H1 (cell line): Measurements from ENCODE around the gene ATG5. TPM values are rescaled to one million over a fixed set of nuclear protein-coding genes. Genes with fewer than 3 reads are reported as not detected.

ENCODE experiments used
- CTCF ChIA-PET: fragments of 300-600 bp; sonication (Branson Sonifier 250); formaldehyde crosslinking; loops from one replicate; lab custom pipeline; 2021; ENCODE audit not compliant: partially characterized antibody; lab: Charles Lee
- POLR2A ChIA-PET: fragments of 300-600 bp; sonication (Branson Sonifier 250); formaldehyde crosslinking; loops from one replicate; lab custom pipeline; 2021; ENCODE audit warnings: inconsistent platforms; ENCODE audit not compliant: partially characterized antibody; lab: Charles Lee
- DNase-seq, 2 experiments: peaks; one replicate each; pipeline versions ENCODE4 v3.0.0 to v3.0.0-alpha.2; 2010 to 2022; ENCODE audit warnings: low spot score in 2 of 2, low read depth in 1 of 2, mixed read lengths in 1 of 2
- FAIRE-seq: peaks from 2 replicates; lab custom pipeline; 2011; peaks lifted over from hg19 to GRCh38; lab: Jason Lieb, UNC
- H2AFZ ChIP-seq: 2 replicates; pipeline ENCODE4 v1.8.1; 2012; ENCODE audit warnings: low read length, inconsistent platforms
- H2AK5ac ChIP-seq: 2 replicates; pipeline ENCODE4 v1.6.1; 2013; ENCODE audit warnings: low read depth, low read length
- H2BK120ac ChIP-seq: replicated peaks from 2 replicates; pipeline ENCODE3; 2013; ENCODE audit warnings: low read depth, low read length, inconsistent platforms
- H2BK12ac ChIP-seq: 2 replicates; pipeline ENCODE4 v1.6.1; 2013; ENCODE audit warnings: low read depth, low read length
- H2BK15ac ChIP-seq: 2 replicates; pipeline ENCODE4 v1.6.1; 2013; ENCODE audit warnings: low read length
- H2BK20ac ChIP-seq: 2 replicates; pipeline ENCODE4 v1.6.1; 2013; ENCODE audit warnings: low read length
- H2BK5ac ChIP-seq: 2 replicates; pipeline ENCODE4 v1.6.1; 2013; ENCODE audit warnings: low read depth, low read length
- H3K14ac ChIP-seq: 2 replicates; pipeline ENCODE4 v1.6.1; 2013; ENCODE audit warnings: inconsistent platforms; ENCODE audit not compliant: insufficient read length
- H3K18ac ChIP-seq: 2 replicates; pipeline ENCODE4 v1.6.1; 2013; ENCODE audit warnings: low read length; ENCODE audit errors: extremely low read depth
- H3K23ac ChIP-seq: 2 replicates; pipeline ENCODE4 v1.6.1; 2013; ENCODE audit warnings: inconsistent platforms; ENCODE audit not compliant: insufficient read length
- H3K23me2 ChIP-seq: 2 replicates; pipeline ENCODE4 v1.6.1; 2013; ENCODE audit warnings: low read depth, low read length
- H3K27ac ChIP-seq: 2 replicates; pipeline ENCODE4 v1.6.1; 2011; ENCODE audit warnings: low read depth, low read length, inconsistent platforms
- H3K27me3 ChIP-seq, 4 experiments: replicated peaks in 1 of 4; 1 replicate in 1 of 4; 2 replicates in 3 of 4; pipeline versions ENCODE4 v1.6.1 to v1.8.1; 2011 to 2013; ENCODE audit warnings: low read length in 3 of 4, mild to moderate bottlenecking in 3 of 4, inconsistent platforms in 2 of 4, mixed read lengths in 2 of 4, moderate library complexity in 1 of 4; ENCODE audit not compliant: control insufficient read depth in 3 of 4, insufficient read depth in 3 of 4; ENCODE audit errors: extremely low read depth in 1 of 4
- H3K36me3 ChIP-seq, 4 experiments: 2 replicates each; pipeline versions ENCODE4 v1.6.1 to v1.8.1; 2011 to 2013; ENCODE audit warnings: mild to moderate bottlenecking in 4 of 4, low read length in 3 of 4, moderate library complexity in 2 of 4, control low read depth in 1 of 4, inconsistent platforms in 1 of 4; ENCODE audit not compliant: insufficient read depth in 4 of 4, control insufficient read depth in 2 of 4
- H3K4ac ChIP-seq: replicated peaks from 2 replicates; pipeline ENCODE3; 2013; ENCODE audit warnings: low read length, low read depth, mixed read lengths, inconsistent platforms; ENCODE audit not compliant: insufficient read length
- H3K4me1 ChIP-seq, 4 experiments: replicated peaks in 1 of 4; 1 replicate in 1 of 4; 2 replicates in 3 of 4; pipeline versions ENCODE4 v1.6.1 to v1.8.1; 2011 to 2013; ENCODE audit warnings: low read length in 3 of 4, inconsistent platforms in 2 of 4, mixed read lengths in 1 of 4; ENCODE audit not compliant: insufficient read depth in 4 of 4, control insufficient read depth in 3 of 4
- H3K4me2 ChIP-seq, 2 experiments: 2 replicates each; pipeline versions ENCODE4 v1.6.1 to v1.8.1; 2011 to 2013; ENCODE audit warnings: low read depth in 2 of 2, low read length in 2 of 2, control low read depth in 1 of 2, inconsistent platforms in 1 of 2, mild to moderate bottlenecking in 1 of 2; ENCODE audit not compliant: insufficient read depth in 1 of 2
- H3K4me3 ChIP-seq, 4 experiments: fragments of 200-600, 300-600 bp in 1 of 4; sonication (generic), shearing (Covaris generic), sonication (Bioruptor Twin) in 1 of 4; 2 replicates each; pipeline versions ENCODE4 v1.5.1 to v1.8.1; 2011 to 2016; ENCODE audit warnings: low read length in 4 of 4, low read depth in 3 of 4, control low read depth in 2 of 4, inconsistent platforms in 2 of 4, mild to moderate bottlenecking in 2 of 4, mixed read lengths in 1 of 4, moderate library complexity in 1 of 4; ENCODE audit not compliant: insufficient read depth in 2 of 4; ENCODE audit errors: extremely low read depth in 1 of 4
- H3K56ac ChIP-seq: replicated peaks from 2 replicates; pipeline ENCODE3; 2013; ENCODE audit warnings: low read depth, mild to moderate bottlenecking, mixed read lengths, low read length, inconsistent platforms; ENCODE audit not compliant: insufficient read length
- H3K79me1 ChIP-seq: 2 replicates; pipeline ENCODE4 v1.6.1; 2013; ENCODE audit warnings: low read depth, low read length, control low read depth
- H3K79me2 ChIP-seq, 2 experiments: 2 replicates each; pipeline versions ENCODE4 v1.6.1 to v1.8.1; 2012 to 2013; ENCODE audit warnings: low read length in 2 of 2, mild to moderate bottlenecking in 2 of 2, inconsistent platforms in 1 of 2; ENCODE audit not compliant: insufficient read depth in 2 of 2, control insufficient read depth in 1 of 2
- H3K9ac ChIP-seq, 4 experiments: replicated peaks in 1 of 4; 1 replicate in 1 of 4; 2 replicates in 3 of 4; pipeline versions ENCODE4 v1.6.1 to v1.8.1; 2011 to 2013; ENCODE audit warnings: low read depth in 3 of 4, low read length in 3 of 4, control low read depth in 2 of 4, mild to moderate bottlenecking in 2 of 4, moderate library complexity in 2 of 4, inconsistent platforms in 1 of 4; ENCODE audit errors: extremely low read depth in 1 of 4
- H3K9me3 ChIP-seq, 2 experiments: 2 replicates each; pipeline versions ENCODE4 v1.6.1 to v1.8.1; 2012 to 2013; ENCODE audit warnings: mild to moderate bottlenecking in 2 of 2, moderate library complexity in 2 of 2, control low read depth in 1 of 2, inconsistent platforms in 1 of 2, low read depth in 1 of 2, low read length in 1 of 2, mixed read lengths in 1 of 2; ENCODE audit not compliant: insufficient read depth in 2 of 2
- H4K20me1 ChIP-seq, 2 experiments: replicated peaks in 1 of 2; 2 replicates each; pipeline versions ENCODE3 to v1.8.1; 2011 to 2013; ENCODE audit warnings: inconsistent platforms in 2 of 2, low read length in 2 of 2, mild to moderate bottlenecking in 1 of 2; ENCODE audit not compliant: insufficient read depth in 2 of 2, control insufficient read depth in 1 of 2
- H4K5ac ChIP-seq: 2 replicates; pipeline ENCODE4 v1.6.1; 2013; ENCODE audit warnings: low read length, low read depth, mixed read lengths, inconsistent platforms; ENCODE audit not compliant: insufficient read length
- H4K8ac ChIP-seq: 2 replicates; pipeline ENCODE4 v1.8.0; 2013; ENCODE audit warnings: mild to moderate bottlenecking, moderate library complexity, low read length, inconsistent platforms; ENCODE audit not compliant: insufficient read depth; ENCODE audit errors: extremely low read depth
- H4K91ac ChIP-seq: replicated peaks from 2 replicates; pipeline ENCODE3; 2013; ENCODE audit warnings: low read length, mixed read lengths, inconsistent platforms; ENCODE audit not compliant: insufficient read length
- GTF2F1 ChIP-seq: IDR thresholded peaks from 2 replicates; pipeline ENCODE4 v1.6.1; 2012; ENCODE audit warnings: low read depth, low read length, improper control_type of control experiment, borderline replicate concordance
- SIRT6 ChIP-seq: IDR thresholded peaks from one replicate; pipeline ENCODE4 v1.7.1; 2012; ENCODE audit warnings: low read length, inconsistent platforms
- SUZ12 ChIP-seq: fragments of 200-600 bp; sonication (generic); IDR thresholded peaks from 2 replicates; pipeline ENCODE4 v1.6.1; 2012; ENCODE audit warnings: mild to moderate bottlenecking, inconsistent platforms, low read length, moderate library complexity, mixed read lengths
- WGBS, 2 experiments: shearing (Covaris generic) in 1 of 2; methylation state at CpG; one replicate each; pipeline versions ENCODE4 v1.1.6 to v1.1.7; 2013 to 2015; ENCODE audit warnings: low lambda C conversion rate in 2 of 2, mixed read lengths in 2 of 2, inconsistent platforms in 1 of 2, low coverage in 1 of 2, missing lambda C conversion rate in 1 of 2; ENCODE audit not compliant: insufficient replicate concordance in 2 of 2, insufficient coverage in 1 of 2, insufficient read length in 1 of 2; ENCODE audit errors: extremely low coverage in 1 of 2, missing lambda C conversion rate in 1 of 2; 5-methylcytosine and 5-hydroxymethylcytosine counted together
- polyA plus RNA-seq, 7 experiments: library from polyadenylated mRNA; depleted of rRNA in 3 of 7; stranded (reverse) in 5 of 7; unstranded in 2 of 7; fragments of >200 nt in 5 of 7; fragments of 200-250 nt in 2 of 7; gene quantifications; 1 replicate in 5 of 7; 2 replicates in 1 of 7; 4 replicates in 1 of 7; pipeline versions ENCODE4 v1.2.1 to v1.2.3, GENCODE V29; 2011 to 2013; ENCODE audit warnings: missing spikeins in 2 of 7, mixed read lengths in 2 of 7
- total RNA-seq: library from RNA; stranded (reverse); fragmentation: NEBNext Ultra II Directional; extraction: Animal tissue kit (Norgen Biotek cat#: 25700); gene quantifications from 2 replicates; pipeline ENCODE4 v1.2.1, GENCODE V29; 2021

The ATG5 gene
- total and polyA plus RNA-seq, 2 of the 8 experiments (the other 6 are each of a cell fraction or from before 2014, with no cell fraction given), result 18.2 to 39.0 TPM

DNA sequence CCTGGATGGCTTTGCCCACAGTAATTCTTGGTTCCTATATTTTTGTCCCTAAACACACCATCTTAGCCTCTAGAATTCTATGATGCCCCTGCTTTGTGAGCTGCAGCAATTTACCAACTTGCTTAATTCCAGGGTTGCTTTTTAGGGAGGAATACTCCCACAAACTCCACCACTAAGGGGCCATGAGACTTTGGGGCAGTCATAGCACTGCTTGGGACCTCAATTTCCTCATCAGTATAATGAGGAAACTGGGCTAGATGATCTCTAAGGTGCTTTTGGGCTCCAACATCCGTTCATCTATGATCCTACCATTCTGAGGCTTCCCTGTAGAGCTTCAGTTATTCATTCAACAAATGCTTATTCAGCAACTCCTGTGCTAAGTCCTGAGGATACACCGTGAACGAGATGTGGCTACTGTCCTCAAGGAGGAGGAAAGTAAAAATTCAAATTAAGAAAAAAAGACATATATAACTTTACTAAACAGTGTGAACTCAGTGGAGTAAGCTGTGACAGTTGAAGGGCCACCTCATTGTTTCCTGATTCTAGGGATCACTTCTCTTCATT, 164.2 kb downstream of the ATG5 start:
- Histone ChIP-seq H3K4me2 (no peak overlapping the region), H3K9me3 (no peaks in the 10 kb centered on the region), H3K23me2 (no peaks in the 10 kb centered on the region), H3K23ac (no peak overlapping the region), H3K27ac (no peak overlapping the region), H3K4me3 (no peak overlapping the region), H4K5ac (no peak overlapping the region), H2BK120ac (no peak overlapping the region), H3K79me2 (no peaks in the 10 kb centered on the region), H4K91ac (no peak overlapping the region), H2BK20ac (no peak overlapping the region), H2BK5ac (no peak overlapping the region), H3K18ac (no peak overlapping the region), H3K4ac (no peak overlapping the region), H4K8ac (no peak overlapping the region), H2BK15ac (no peak overlapping the region), H3K36me3 (no peaks in the 10 kb centered on the region), H3K56ac (no peak overlapping the region), H3K79me1 (no peaks in the 10 kb centered on the region), H3K4me1 (peaks cover 10 to 15% (median 11%) of the 10 kb centered on the region in 4 experiments; a peak in 6 of 7 replicates), H2AFZ (no peak overlapping the region), H3K27me3 (no peaks in the 10 kb centered on the region; a peak in 1 of 7 replicates), H2AK5ac (no peak overlapping the region), H3K14ac (no peak overlapping the region), H2BK12ac (no peak overlapping the region), H3K9ac (no peak overlapping the region), H4K20me1 (no peaks in the 10 kb centered on the region)
- POLR2A ChIA-PET, result no interaction called here
- CTCF ChIA-PET, result interaction anchor here (0.8 to 1.5 kb wide), 2 partner anchors 8 to 62 kb away, joined by 3 to 5 read pairs; no protein-coding TSS in a partner anchor
- TF ChIP-seq SUZ12 (no peak), SIRT6 (no peak), GTF2F1 (no peak)
- FAIRE-seq (no peak), DNase-seq (no peak)
- 94% methylated on average over 3 of the region's 3 CpGs; no CpG with 5 or more reads in 1 of the 2 experiments for WGBS, 2 experiments
